Measurements from ENCODE around the gene RTL1.

The RTL1 gene

DNA sequence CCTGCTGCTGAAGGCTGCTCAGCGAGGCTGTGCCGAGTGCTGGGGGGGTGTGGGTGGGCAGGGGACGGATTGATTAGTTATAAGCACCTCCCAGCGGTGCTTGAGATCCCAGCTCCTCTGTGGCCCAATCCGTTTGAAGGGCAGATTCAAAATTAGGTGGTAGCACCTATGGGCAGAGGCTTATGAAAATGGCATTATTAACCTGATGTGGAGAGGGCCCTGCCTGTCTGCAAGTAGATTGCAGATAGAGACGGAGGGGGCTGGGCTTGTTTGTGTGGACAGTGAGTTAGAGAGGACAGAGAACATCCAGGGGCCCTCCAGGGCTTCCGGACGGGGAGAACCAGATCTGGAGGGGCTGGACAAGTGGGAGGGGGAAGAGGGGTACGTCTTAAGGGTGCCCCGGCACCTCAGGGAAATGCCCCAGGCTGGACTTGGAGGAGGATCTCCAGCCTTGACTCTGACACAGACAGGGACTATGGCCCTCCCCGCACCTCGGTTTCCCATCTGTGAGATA lies at the start of gene RTL1:
RTL1 (minus strand) TSS at position 51 of the 514 bp plus-strand sequence. CDS start 18,934 bp downstream, outside the sequence.
- intact Hi-C loops (cut with micrococcal nuclease), result no loop called here
- Mint-ChIP-seq H3K4me1 (ENCODE audit: low read depth) (no peaks in the 10 kb centered on the region), H3K9me3 (no peaks in the 10 kb centered on the region), H3K4me3 (no peak within 1 kb of the TSS), H3K36me3 (ENCODE audit: low read depth) (no peaks in the 10 kb centered on the region), H3K27me3 (peaks cover 63% of the 10 kb centered on the region), H3K27ac (no peak within 1 kb of the TSS)

DNA sequence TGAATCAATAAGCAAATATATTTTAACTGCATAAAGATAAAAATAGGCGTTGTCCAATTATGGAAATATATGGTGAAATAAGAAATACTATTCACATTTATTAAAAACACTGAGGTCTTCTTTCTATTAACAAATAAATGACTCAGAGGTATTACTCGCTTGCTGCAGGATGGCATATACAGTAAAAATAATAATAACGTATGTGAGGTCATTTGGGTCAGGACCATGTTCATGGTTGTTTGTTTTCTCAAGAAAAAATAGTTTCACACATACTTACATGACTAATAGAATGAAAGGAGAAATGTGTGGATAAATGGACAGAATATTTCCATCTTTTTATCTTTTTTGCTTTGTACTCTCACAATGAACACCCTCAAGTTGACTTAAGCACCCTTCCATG lies 46.5 kb upstream of the RTL1 start:
- no peak overlapping the region for H3K4me3 Mint-ChIP-seq
- intact Hi-C loops (cut with micrococcal nuclease), result no loop called here
- H3K27me3 Mint-ChIP-seq, result no peaks in the 10 kb centered on the region
- H3K27ac Mint-ChIP-seq, result no peak overlapping the region
- no peaks in the 10 kb centered on the region for H3K36me3 Mint-ChIP-seq (ENCODE audit: low read depth)
- H3K4me1 Mint-ChIP-seq (ENCODE audit: low read depth), result no peaks in the 10 kb centered on the region
- no peaks in the 10 kb centered on the region for H3K9me3 Mint-ChIP-seq

DNA sequence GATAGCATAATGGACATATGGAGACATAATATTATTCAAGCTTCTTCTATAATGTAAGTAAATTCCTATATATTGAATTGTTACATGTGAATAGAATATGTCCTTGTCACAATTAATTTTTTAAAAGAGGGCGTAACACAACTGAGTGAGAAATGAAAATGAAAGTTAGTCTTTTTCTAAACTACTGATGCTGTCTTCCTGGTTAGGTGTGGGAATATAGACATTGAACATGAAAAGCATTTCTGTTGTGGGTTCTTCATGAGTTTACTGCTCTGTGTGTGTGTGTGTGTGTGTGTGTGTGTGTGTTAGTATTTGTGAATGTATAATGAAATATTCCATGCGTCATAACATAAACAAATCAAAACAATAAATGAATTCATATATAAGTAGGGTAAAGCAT lies 40.5 kb upstream of the RTL1 start:
- intact Hi-C loops (cut with micrococcal nuclease), result no loop called here
- Mint-ChIP-seq H3K27ac (no peak overlapping the region), H3K9me3 (no peaks in the 10 kb centered on the region), H3K27me3 (no peaks in the 10 kb centered on the region), H3K4me3 (no peak overlapping the region), H3K4me1 (ENCODE audit: low read depth) (no peaks in the 10 kb centered on the region), H3K36me3 (ENCODE audit: low read depth) (no peaks in the 10 kb centered on the region)

DNA sequence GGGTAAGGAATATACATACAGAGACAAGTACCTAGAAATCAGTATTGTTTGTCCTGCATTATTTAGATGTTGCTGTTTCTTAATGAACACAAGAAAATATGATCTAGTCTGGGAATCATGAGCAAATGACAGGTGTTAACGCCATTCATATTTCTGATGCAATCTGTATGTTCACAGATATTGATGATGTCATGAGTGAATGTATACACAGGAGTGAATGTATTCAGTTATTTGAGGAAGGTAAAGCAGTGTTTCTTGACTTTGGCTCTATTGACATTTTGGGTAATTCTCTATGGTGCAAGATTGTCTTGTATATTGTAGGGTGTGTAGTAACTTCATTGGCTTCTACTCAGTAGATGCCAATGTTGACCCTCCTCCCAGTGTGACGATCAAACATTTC lies 26.7 kb upstream of the RTL1 start:
- Mint-ChIP-seq H3K27me3 (no peaks in the 10 kb centered on the region), H3K27ac (no peak overlapping the region), H3K4me3 (no peak overlapping the region), H3K4me1 (ENCODE audit: low read depth) (no peaks in the 10 kb centered on the region), H3K9me3 (no peaks in the 10 kb centered on the region), H3K36me3 (ENCODE audit: low read depth) (no peaks in the 10 kb centered on the region)
- intact Hi-C loops (cut with micrococcal nuclease), result no loop called here

DNA sequence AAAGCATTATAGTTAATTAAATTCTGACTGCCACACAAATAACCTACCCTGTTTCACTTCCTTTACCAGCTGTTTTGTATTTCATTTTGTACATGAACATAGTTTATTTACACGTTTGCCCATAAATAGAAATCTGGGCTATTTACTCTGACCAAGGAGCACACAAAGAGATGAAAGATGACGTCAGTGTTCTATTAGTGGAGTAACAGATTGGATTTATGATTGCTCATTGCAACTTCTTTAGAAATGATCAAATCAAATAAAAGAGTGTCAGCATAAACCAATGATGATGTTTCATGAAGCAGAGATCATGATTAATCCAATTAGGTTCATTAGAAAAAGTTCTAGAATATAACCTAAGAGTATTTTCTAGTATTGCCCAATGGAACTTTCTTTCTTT lies 12.0 kb upstream of the RTL1 start:
- no peak overlapping the region for H3K4me3 Mint-ChIP-seq
- no peaks in the 10 kb centered on the region for H3K27me3 Mint-ChIP-seq
- H3K27ac Mint-ChIP-seq, result no peak overlapping the region
- H3K4me1 Mint-ChIP-seq (ENCODE audit: low read depth), result no peaks in the 10 kb centered on the region
- no peaks in the 10 kb centered on the region for H3K36me3 Mint-ChIP-seq (ENCODE audit: low read depth)
- no peaks in the 10 kb centered on the region for H3K9me3 Mint-ChIP-seq
- intact Hi-C loops (cut with micrococcal nuclease), result no loop called here

DNA sequence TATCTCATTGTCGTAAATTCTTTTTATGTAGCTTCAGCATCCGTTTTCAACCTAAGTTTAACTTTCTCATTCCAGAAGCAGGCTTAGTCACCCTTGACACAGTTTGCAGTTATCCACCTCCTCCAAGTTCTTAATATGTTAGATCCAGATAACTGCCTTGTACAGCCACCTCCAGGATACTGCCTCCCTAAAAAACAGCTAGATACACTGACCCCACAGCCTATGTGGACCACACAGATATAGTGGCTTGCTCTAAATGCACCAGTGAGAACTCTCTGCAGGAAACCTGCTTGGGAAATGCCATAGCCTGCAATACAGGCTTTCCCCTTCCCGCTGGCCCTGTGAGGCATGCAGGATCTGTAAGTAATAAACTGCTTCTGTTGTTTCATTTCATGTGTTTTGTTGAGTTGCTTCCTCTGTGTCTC lies 11.1 kb upstream of the RTL1 start:
- Mint-ChIP-seq H3K36me3 (ENCODE audit: low read depth) (no peaks in the 10 kb centered on the region), H3K9me3 (no peaks in the 10 kb centered on the region), H3K27me3 (no peaks in the 10 kb centered on the region), H3K4me1 (ENCODE audit: low read depth) (no peaks in the 10 kb centered on the region), H3K27ac (no peak overlapping the region), H3K4me3 (no peak overlapping the region)
- intact Hi-C loops (cut with micrococcal nuclease), result no loop called here

DNA sequence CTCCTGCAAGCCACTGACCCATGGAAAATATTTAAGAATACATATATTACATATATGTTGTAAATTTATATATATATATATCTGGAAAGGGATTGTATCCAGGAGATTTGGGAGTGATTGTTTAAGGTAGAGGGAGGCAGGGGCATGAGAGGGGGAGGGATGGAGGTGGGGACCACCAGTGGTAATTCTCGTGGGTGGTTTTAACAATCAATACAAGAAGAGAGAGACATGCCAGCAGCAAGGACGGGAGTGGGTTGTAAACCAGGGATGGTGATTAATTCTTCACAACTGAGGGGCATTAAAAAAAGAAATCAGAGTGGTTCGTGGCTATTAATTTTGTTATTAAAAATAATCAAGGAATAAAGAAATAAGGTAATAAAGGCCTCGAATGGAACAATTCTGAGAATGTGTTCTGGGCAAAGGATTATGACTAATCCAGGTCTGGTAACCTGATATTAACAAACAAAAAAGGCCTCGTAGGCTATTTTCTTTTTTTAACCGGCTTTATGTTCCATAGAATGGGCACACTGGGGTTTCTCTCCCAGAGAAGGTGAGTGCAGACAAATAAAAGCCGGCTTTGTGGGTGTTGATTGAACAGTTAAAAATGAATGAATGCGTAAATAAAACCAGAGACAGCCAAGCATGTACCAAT lies 8.3 kb upstream of the RTL1 start:
- no peaks in the 10 kb centered on the region for H3K27me3 Mint-ChIP-seq
- H3K4me1 Mint-ChIP-seq (ENCODE audit: low read depth), result no peaks in the 10 kb centered on the region
- H3K27ac Mint-ChIP-seq, result no peak overlapping the region
- no peaks in the 10 kb centered on the region for H3K9me3 Mint-ChIP-seq
- intact Hi-C loops (cut with micrococcal nuclease), result no loop called here
- H3K4me3 Mint-ChIP-seq, result no peak overlapping the region
- no peaks in the 10 kb centered on the region for H3K36me3 Mint-ChIP-seq (ENCODE audit: low read depth)

DNA sequence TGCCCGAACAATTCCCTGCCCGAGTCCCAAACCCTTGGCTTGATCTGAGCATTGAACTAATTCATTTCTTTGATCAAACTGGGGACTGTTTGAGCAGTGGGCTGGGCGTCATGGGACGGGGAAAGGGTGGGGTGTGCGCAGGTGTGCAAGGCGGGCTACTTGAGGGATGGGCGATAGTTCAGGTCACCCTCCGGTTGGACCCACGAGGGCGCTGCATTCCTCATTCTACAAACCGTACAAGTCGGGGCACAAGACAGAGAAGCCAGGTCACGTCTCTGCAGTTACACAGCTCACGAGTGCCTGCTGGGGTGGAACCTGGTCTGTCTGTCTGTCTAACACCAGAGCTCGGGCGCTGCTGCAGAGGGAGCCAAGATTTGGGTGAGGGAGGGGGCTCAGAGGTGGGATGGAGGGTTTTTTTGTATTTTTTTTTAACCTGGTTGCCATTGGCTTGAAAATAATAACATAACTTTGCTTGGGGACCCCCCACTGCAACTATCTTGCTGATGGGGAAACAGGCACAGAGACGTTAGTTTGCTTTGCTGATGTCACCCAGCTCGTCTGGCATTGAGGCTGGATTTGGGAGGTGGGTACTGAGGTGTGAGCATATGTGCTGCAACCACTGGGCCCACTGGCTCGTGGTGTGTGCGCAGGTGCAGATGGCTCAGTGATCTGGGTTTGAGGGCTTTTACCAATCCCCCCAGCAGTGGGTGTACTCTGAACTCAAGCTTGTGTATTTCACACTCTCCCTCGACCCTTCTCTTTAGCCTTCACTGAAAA lies 7.6 kb upstream of the RTL1 start:
- no peak overlapping the region for H3K27ac Mint-ChIP-seq
- no peaks in the 10 kb centered on the region for H3K27me3 Mint-ChIP-seq
- H3K36me3 Mint-ChIP-seq (ENCODE audit: low read depth), result no peaks in the 10 kb centered on the region
- H3K4me3 Mint-ChIP-seq, result no peak overlapping the region
- intact Hi-C loops (cut with micrococcal nuclease), result no loop called here
- H3K4me1 Mint-ChIP-seq (ENCODE audit: low read depth), result no peaks in the 10 kb centered on the region
- no peaks in the 10 kb centered on the region for H3K9me3 Mint-ChIP-seq

DNA sequence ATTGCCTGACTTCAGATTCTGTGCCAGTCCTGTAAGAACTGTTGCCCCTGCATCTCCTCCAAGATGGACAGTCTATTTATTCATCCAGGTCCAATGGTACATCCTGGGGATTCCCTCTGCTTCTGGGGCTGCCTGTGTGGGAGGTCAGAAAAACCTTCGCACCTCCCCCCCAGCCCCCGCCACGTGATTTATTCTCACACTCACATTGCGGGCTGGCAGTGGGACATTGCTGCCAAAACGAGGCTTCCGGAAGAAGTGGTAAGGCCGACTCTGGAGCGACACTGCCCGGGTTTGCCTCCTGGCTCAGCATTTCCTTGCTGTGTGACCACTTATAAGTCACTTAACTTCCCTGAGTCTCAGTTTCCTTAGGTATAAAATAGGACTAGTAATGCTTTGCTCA lies 5.9 kb upstream of the RTL1 start:
- Mint-ChIP-seq H3K4me1 (ENCODE audit: low read depth) (no peaks in the 10 kb centered on the region), H3K27me3 (peaks cover 13% of the 10 kb centered on the region), H3K27ac (no peak overlapping the region), H3K4me3 (no peak overlapping the region), H3K36me3 (ENCODE audit: low read depth) (no peaks in the 10 kb centered on the region), H3K9me3 (no peaks in the 10 kb centered on the region)
- intact Hi-C loops (cut with micrococcal nuclease), result no loop called here

DNA sequence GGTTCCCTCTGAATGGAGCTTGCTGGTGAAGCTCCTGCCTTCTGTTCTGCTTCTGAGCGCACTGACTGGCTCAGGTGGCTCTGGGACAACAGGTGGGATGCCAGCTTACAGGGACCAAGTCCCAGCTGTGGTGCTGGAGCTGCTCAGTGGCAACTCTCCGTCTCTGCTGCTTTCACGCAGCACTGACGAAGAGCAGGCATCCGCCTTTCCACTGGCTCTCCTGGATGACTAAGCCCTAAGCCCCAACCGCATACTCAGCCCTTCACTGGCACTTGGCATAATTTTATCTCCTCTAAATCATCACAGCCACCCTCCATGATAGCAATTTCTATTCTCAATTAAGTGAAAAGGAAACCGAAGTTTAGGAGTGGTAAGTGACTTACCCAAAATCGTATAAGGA lies 3.7 kb upstream of the RTL1 start:
- H3K4me1 Mint-ChIP-seq (ENCODE audit: low read depth), result no peaks in the 10 kb centered on the region
- intact Hi-C loops (cut with micrococcal nuclease), result no loop called here
- H3K4me3 Mint-ChIP-seq, result no peak overlapping the region
- no peaks in the 10 kb centered on the region for H3K9me3 Mint-ChIP-seq
- H3K27me3 Mint-ChIP-seq, result peaks cover 30% of the 10 kb centered on the region
- no peaks in the 10 kb centered on the region for H3K36me3 Mint-ChIP-seq (ENCODE audit: low read depth)
- H3K27ac Mint-ChIP-seq, result no peak overlapping the region

DNA sequence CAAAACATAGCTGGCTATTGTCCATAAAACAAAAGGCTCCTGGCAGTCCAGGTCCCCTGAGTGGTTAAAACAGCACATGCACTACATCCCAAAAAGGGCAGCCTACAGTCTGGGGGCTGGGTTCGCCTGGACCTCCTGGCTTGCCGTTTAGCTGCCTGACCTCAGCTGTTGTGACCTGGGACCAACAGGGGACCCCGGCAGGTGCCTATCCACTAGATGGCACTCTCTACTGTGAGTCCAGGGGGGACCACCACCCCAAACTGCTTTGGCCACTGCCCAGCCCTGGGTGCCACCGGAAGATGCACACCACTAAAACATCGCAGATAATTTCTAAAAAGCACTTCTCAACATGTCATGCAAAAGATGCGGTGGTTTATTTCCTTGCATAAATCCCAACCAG lies 2.9 kb upstream of the RTL1 start:
- no peak overlapping the region for H3K27ac Mint-ChIP-seq
- no peaks in the 10 kb centered on the region for H3K4me1 Mint-ChIP-seq (ENCODE audit: low read depth)
- H3K36me3 Mint-ChIP-seq (ENCODE audit: low read depth), result no peaks in the 10 kb centered on the region
- no peak overlapping the region for H3K4me3 Mint-ChIP-seq
- H3K27me3 Mint-ChIP-seq, result peaks cover 36% of the 10 kb centered on the region
- intact Hi-C loops (cut with micrococcal nuclease), result no loop called here
- no peaks in the 10 kb centered on the region for H3K9me3 Mint-ChIP-seq

DNA sequence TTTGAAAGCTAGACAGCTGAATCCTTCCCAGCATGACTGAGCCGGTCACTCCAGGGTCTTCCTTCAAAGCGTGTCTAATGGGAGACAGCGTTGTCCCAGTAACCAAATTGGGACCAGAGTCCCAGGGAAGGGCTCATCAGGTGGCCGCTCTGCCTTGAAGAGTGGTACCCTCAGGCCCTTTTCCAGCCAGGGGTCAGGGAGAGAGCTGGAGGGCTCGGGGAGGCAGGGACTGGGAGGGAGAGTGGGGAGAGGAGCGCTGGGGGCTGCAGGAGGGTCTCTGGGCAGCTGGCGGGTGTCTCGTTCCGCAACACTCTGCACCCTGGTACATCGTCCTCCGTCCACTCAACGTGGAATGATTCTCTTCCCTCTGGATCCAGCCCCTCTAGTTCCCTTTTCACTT lies 1.6 kb upstream of the RTL1 start:
- Mint-ChIP-seq H3K4me3 (no peak overlapping the region), H3K4me1 (ENCODE audit: low read depth) (no peaks in the 10 kb centered on the region), H3K9me3 (no peaks in the 10 kb centered on the region), H3K27ac (no peak overlapping the region), H3K27me3 (peaks cover 49% of the 10 kb centered on the region), H3K36me3 (ENCODE audit: low read depth) (no peaks in the 10 kb centered on the region)
- intact Hi-C loops (cut with micrococcal nuclease), result no loop called here

DNA sequence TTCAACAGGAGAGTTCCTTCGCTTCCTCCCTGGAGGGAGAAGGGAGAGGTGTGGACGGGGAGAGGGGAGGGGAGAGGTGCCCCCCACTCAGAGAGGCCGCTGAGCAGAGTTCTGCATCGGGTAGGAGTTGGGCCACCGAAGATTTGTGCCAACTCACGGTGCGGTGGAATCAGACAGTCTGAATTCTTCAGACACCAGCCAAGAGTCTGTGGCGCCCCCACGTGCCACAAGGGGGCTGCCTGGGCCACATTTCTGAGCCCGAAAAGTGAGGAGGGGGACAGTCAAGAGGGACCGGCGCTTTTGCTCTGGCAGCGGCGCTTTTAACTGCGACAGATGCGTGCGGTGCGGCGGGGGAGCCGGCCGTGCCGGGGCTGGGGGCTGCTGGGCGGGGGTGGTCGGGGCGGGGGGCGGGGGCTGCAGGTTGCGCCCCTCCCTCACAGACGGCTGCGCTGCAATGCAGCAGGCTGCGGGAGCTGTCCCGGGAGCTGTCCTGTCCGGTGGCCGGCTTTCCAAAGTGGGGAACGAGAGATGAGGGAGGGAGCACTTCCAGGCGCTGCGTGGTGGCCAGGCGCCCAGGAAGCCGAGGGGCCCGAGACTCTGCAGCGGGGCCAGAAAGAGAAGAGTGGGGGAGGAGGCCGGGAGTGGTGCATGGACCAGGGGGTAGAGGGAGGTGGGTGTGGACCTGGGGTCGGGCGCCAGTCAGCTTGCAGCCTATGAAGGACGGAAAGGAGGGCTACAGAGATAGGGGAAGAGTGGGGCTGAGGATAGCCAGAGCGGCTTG lies 975 bp upstream of the RTL1 start:
- intact Hi-C loops (cut with micrococcal nuclease), result no loop called here
- no peaks in the 10 kb centered on the region for H3K36me3 Mint-ChIP-seq (ENCODE audit: low read depth)
- no peak overlapping the region for H3K27ac Mint-ChIP-seq
- no peaks in the 10 kb centered on the region for H3K4me1 Mint-ChIP-seq (ENCODE audit: low read depth)
- H3K27me3 Mint-ChIP-seq, result peaks cover 56% of the 10 kb centered on the region
- H3K9me3 Mint-ChIP-seq, result no peaks in the 10 kb centered on the region
- H3K4me3 Mint-ChIP-seq, result no peak overlapping the region

DNA sequence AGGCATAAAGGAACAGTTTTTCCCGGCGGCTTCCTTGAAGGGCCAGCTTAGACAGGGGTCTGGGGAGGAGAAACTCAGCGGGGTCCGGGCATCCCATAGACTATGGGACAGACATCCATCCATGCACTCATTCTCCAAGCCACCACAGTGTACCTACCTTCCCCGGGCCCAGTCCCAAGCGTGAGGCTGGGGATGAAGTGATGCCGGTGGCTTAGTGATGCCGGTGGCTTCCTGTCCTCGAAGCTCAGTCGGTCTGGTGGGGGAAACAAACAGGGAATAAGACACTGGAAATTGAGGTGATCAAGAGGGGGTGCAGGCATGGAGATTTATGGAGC lies 421 bp downstream of the RTL1 start:
- Mint-ChIP-seq H3K9me3 (no peaks in the 10 kb centered on the region), H3K27ac (no peak overlapping the region), H3K4me3 (no peak overlapping the region), H3K27me3 (peaks cover 68% of the 10 kb centered on the region), H3K4me1 (ENCODE audit: low read depth) (no peaks in the 10 kb centered on the region), H3K36me3 (ENCODE audit: low read depth) (no peaks in the 10 kb centered on the region)
- intact Hi-C loops (cut with micrococcal nuclease), result no loop called here

Data from dendritic cell treated with granulocyte-macrophage colony-stimulating factor and Interleukin-4, amounts not matched to agents 40 ng/mL and 50 ng/mL, for 4 days (primary cell).